ENCODE measurements around the gene SSR1. TPM values are rescaled to one million over a fixed set of nuclear protein-coding genes. Genes with fewer than 3 reads are reported as not detected.

Gene SSR1
- total RNA-seq, 4 donors from 2014 or later = 39.5 to 122 (median 80.8) TPM

GRCh38 chr6:7273709-7274108 lies 39.3 kb downstream of the SSR1 start:
- no peaks in the 10 kb centered on the region for H3K27me3 ChIP-seq
- peaks cover 0 to 43% (median 9%) of the 10 kb centered on the region in 3 donors for H3K4me1 ChIP-seq
- H3K36me3 ChIP-seq = no peaks in the 10 kb centered on the region
- TF ChIP-seq POLR2A (IDR thresholded peaks at IDR 0.05) = no peak
- TF ChIP-seq CTCF (IDR thresholded peaks at IDR 0.05) = no peak
- H3K4me3 ChIP-seq = no peak overlapping the region
- H3K27ac ChIP-seq = no peak overlapping the region
- intact Hi-C loops (cut with DNase I) = no loop called here
- H3K9me3 ChIP-seq = no peaks in the 10 kb centered on the region
- 79 to 83% methylated on average over 6 to 10 of the region's 10 CpGs for WGBS, 2 donors
- DNase-seq = no peak

GRCh38 chr6:7271205-7271534 lies 41.8 kb downstream of the SSR1 start:
- no peak for TF ChIP-seq POLR2A (IDR thresholded peaks at IDR 0.05)
- TF ChIP-seq CTCF (IDR thresholded peaks at IDR 0.05) = no peak
- Histone ChIP-seq H3K4me1 (peaks cover 3 to 45% (median 7%) of the 10 kb centered on the region in 3 donors), H3K36me3 (no peaks in the 10 kb centered on the region), H3K4me3 (no peak overlapping the region), H3K27ac (no peak overlapping the region), H3K27me3 (no peaks in the 10 kb centered on the region), H3K9me3 (no peaks in the 10 kb centered on the region)
- intact Hi-C loops (cut with DNase I) = no loop called here
- DNase-seq = no peak
- 74 to 84% methylated on average over 11 of the region's 11 CpGs for WGBS, 2 donors

- H3K36me3 ChIP-seq = no peaks in the 10 kb centered on the region
- H3K9me3 ChIP-seq = no peaks in the 10 kb centered on the region
- intact Hi-C loops (cut with DNase I) = no loop called here
- DNase-seq = no peak
- no peak for TF ChIP-seq CTCF (IDR thresholded peaks at IDR 0.05)
- no peak for TF ChIP-seq POLR2A (IDR thresholded peaks at IDR 0.05)
- no peaks in the 10 kb centered on the region for H3K27me3 ChIP-seq
- peaks cover under 1 to 39% (median 7%) of the 10 kb centered on the region in 3 donors for H3K4me1 ChIP-seq
- 83 to 85% methylated on average over 12 to 14 of the region's 16 CpGs for WGBS, 2 donors
- H3K27ac ChIP-seq = no peak overlapping the region
- no peak overlapping the region for H3K4me3 ChIP-seq
Measured at GRCh38 chr6:7270320-7271204, 42.4 kb downstream of the SSR1 start.

GRCh38 chr6:7269816-7270215 lies 43.2 kb downstream of the SSR1 start:
- intact Hi-C loops (cut with DNase I) = no loop called here
- Histone ChIP-seq H3K4me3 (no peak overlapping the region), H3K27me3 (no peaks in the 10 kb centered on the region), H3K4me1 (peaks cover 0 to 34% (median 7%) of the 10 kb centered on the region in 3 donors), H3K9me3 (no peaks in the 10 kb centered on the region), H3K27ac (no peak overlapping the region), H3K36me3 (no peaks in the 10 kb centered on the region)
- TF ChIP-seq CTCF (IDR thresholded peaks at IDR 0.05) = no peak
- no peak for TF ChIP-seq POLR2A (IDR thresholded peaks at IDR 0.05)
- no peak for DNase-seq
- WGBS, 2 donors = 77 to 82% methylated on average over 5 of the region's 5 CpGs

GRCh38 chr6:7268816-7269555 lies 44.0 kb downstream of the SSR1 start:
- Histone ChIP-seq H3K27me3 (no peaks in the 10 kb centered on the region), H3K36me3 (no peaks in the 10 kb centered on the region), H3K9me3 (no peaks in the 10 kb centered on the region), H3K27ac (peak overlapping the region in 1 of 4 donors; percentile 67), H3K4me1 (peaks cover 0 to 34% (median 7%) of the 10 kb centered on the region in 3 donors), H3K4me3 (no peak overlapping the region)
- intact Hi-C loops (cut with DNase I) = no loop called here
- DNase-seq = no peak
- 79 to 100% methylated on average over 1 of the region's 23 CpGs for WGBS, 2 donors
- no peak for TF ChIP-seq POLR2A (IDR thresholded peaks at IDR 0.05)
- no peak for TF ChIP-seq CTCF (IDR thresholded peaks at IDR 0.05)

All from esophagus squamous epithelium (tissue), 5 donors.